ENCODE results near the gene CYP26C1. TPM values are rescaled to one million over a fixed set of nuclear protein-coding genes. Genes with fewer than 3 reads are reported as not detected.

The CYP26C1 gene
- total RNA-seq, 1 donor from 2014 or later = 0.35 TPM

GRCh38 chr10:93070378-93071176 lies 10.0 kb downstream of the CYP26C1 start:
- Histone ChIP-seq H3K27me3 (peaks cover 75% of the 10 kb centered on the region), H3K27ac (no peak overlapping the region), H3K4me3 (no peak overlapping the region), H3K9me3 (no peaks in the 10 kb centered on the region), H3K4me1 (peaks cover 41% of the 10 kb centered on the region), H3K36me3 (no peaks in the 10 kb centered on the region)
- ATAC-seq (no peak), DNase-seq (no peak)
- no peak for TF ChIP-seq CTCF (IDR thresholded peaks at IDR 0.05)
- intact Hi-C loops (cut with DNase I) = loop anchor here (10.0 kb wide), 1 partner anchor 224 kb away; no protein-coding TSS in a partner anchor

GRCh38 chr10:93071177-93071472 lies 10.5 kb downstream of the CYP26C1 start:
- no peaks in the 10 kb centered on the region for H3K36me3 ChIP-seq
- no peaks in the 10 kb centered on the region for H3K9me3 ChIP-seq
- no peak for TF ChIP-seq CTCF (IDR thresholded peaks at IDR 0.05)
- ATAC-seq = no peak
- intact Hi-C loops (cut with DNase I) = loop anchor here (10.0 kb wide), 1 partner anchor 224 kb away; no protein-coding TSS in a partner anchor
- no peak for DNase-seq
- peaks cover 74% of the 10 kb centered on the region for H3K27me3 ChIP-seq
- no peak overlapping the region for H3K27ac ChIP-seq
- H3K4me3 ChIP-seq = no peak overlapping the region
- H3K4me1 ChIP-seq = peaks cover 41% of the 10 kb centered on the region

- intact Hi-C loops (cut with DNase I) = loop anchor here (10.0 kb wide), 1 partner anchor 223 kb away; no protein-coding TSS in a partner anchor
- Histone ChIP-seq H3K27me3 (peaks cover 74% of the 10 kb centered on the region), H3K9me3 (no peaks in the 10 kb centered on the region), H3K27ac (no peak overlapping the region), H3K36me3 (no peaks in the 10 kb centered on the region), H3K4me3 (peak overlapping the region; percentile 45), H3K4me1 (peaks cover 41% of the 10 kb centered on the region)
- ATAC-seq (peak; percentile 62), DNase-seq (peak; percentile 71)
- TF ChIP-seq CTCF (IDR thresholded peaks at IDR 0.05) = no peak
Observed at GRCh38 chr10:93071674-93072224, 11.2 kb downstream of the CYP26C1 start.

GRCh38 chr10:93072225-93072712 lies 11.7 kb downstream of the CYP26C1 start:
- ATAC-seq (peak; percentile 22), DNase-seq (peak; percentile 63)
- H3K36me3 ChIP-seq = no peaks in the 10 kb centered on the region
- intact Hi-C loops (cut with DNase I) = loop anchor here (10.0 kb wide), 1 partner anchor 223 kb away; no protein-coding TSS in a partner anchor
- no peaks in the 10 kb centered on the region for H3K9me3 ChIP-seq
- H3K4me3 ChIP-seq = peak overlapping the region; percentile 45
- peaks cover 41% of the 10 kb centered on the region for H3K4me1 ChIP-seq
- H3K27me3 ChIP-seq = peaks cover 74% of the 10 kb centered on the region
- no peak for TF ChIP-seq CTCF (IDR thresholded peaks at IDR 0.05)
- no peak overlapping the region for H3K27ac ChIP-seq

- TF ChIP-seq CTCF (IDR thresholded peaks at IDR 0.05) = no peak
- Histone ChIP-seq H3K27ac (no peak overlapping the region), H3K4me3 (peak overlapping the region; percentile 45), H3K27me3 (peaks cover 69% of the 10 kb centered on the region), H3K36me3 (no peaks in the 10 kb centered on the region), H3K4me1 (peaks cover 41% of the 10 kb centered on the region), H3K9me3 (no peaks in the 10 kb centered on the region)
- intact Hi-C loops (cut with DNase I) = loop anchor here (10.0 kb wide), 1 partner anchor 222 kb away; no protein-coding TSS in a partner anchor
- DNase-seq (no peak), ATAC-seq (peak; percentile 3)
Observed at GRCh38 chr10:93072713-93073538, 12.3 kb downstream of the CYP26C1 start.

Measured in upper lobe of right lung (tissue), 1 donor.